K562 (cell line): ENCODE data around the gene ANO4. TPM values are rescaled to one million over a fixed set of nuclear protein-coding genes. Genes with fewer than 3 reads are reported as not detected.

Experiments used
- ATAC-seq: fragments of 200-7000 bp; cut with Tn5 transposase; 3 replicates; pipeline ENCODE4 v1.9.1; 2020; ENCODE audit warnings: moderate library complexity
- BruUV-seq: library from RNA; stranded (reverse); fragments of 400-500 nt; replicated peaks from 2 replicates; lab custom pipeline; 2021; lab: Mats Ljungman, UMichigan
- CTCF ChIA-PET: fragments of 300-600 bp; formaldehyde crosslinking; extraction: SDS; loops from one replicate; lab custom pipeline; 2021; ENCODE audit warnings: low intra/inter-chr PET ratio; lab: Yijun Ruan, JAX
- POLR2A ChIA-PET: fragments of 300-600, 350-650 bp; sonication (Branson Sonifier 250); formaldehyde crosslinking; extraction: SDS; loops from one replicate; lab custom pipeline; 2021; ENCODE audit warnings: antibody characterized with exemption, inconsistent platforms; lab: Yijun Ruan, JAX
- DNase-seq, 4 experiments: peaks; one replicate each; pipeline versions ENCODE4 v3.0.0 to v3.0.0-alpha.2; 2011 to 2018; ENCODE audit warnings: low spot score in 3 of 4, mixed read lengths in 3 of 4; ENCODE audit errors: extremely low read depth in 1 of 4
- FAIRE-seq: peaks from 2 replicates; lab custom pipeline; 2011; peaks lifted over from hg19 to GRCh38; lab: Jason Lieb, UNC
- H2AFZ ChIP-seq: 2 replicates; pipeline ENCODE4 v1.6.0; 2011; ENCODE audit warnings: low read depth, low read length, control low read depth, inconsistent platforms
- H3K27ac ChIP-seq: fragments of 200-600 bp; 3 replicates; pipeline ENCODE4 v1.8.0; 2011; ENCODE audit warnings: low read depth, mild to moderate bottlenecking, control low read depth, inconsistent platforms, low read length, moderate library complexity, mixed read lengths; ENCODE audit errors: extremely low read depth
- H3K27me3 ChIP-seq, 2 experiments: fragments of 300-600 bp in 1 of 2; 2 replicates in 1 of 2; 3 replicates in 1 of 2; pipeline versions ENCODE4 v1.6.0 to v1.8.0; 2011; ENCODE audit warnings: inconsistent platforms in 2 of 2, low read length in 2 of 2, mild to moderate bottlenecking in 1 of 2, mixed read lengths in 1 of 2, moderate library complexity in 1 of 2; ENCODE audit not compliant: control insufficient read depth in 2 of 2, insufficient read depth in 2 of 2
- H3K36me3 ChIP-seq: fragments of 300-600 bp; 3 replicates; pipeline ENCODE4 v1.8.0; 2011; ENCODE audit warnings: mild to moderate bottlenecking, low read length, inconsistent platforms; ENCODE audit not compliant: control insufficient read depth, insufficient read depth
- H3K4me1 ChIP-seq, 2 experiments: fragments of 200-600 bp in 1 of 2; replicated peaks in 1 of 2; 2 replicates in 1 of 2; 3 replicates in 1 of 2; pipeline versions ENCODE4 v1.5.1 to v1.8.0; 2011; ENCODE audit warnings: inconsistent platforms in 2 of 2, low read length in 2 of 2, mild to moderate bottlenecking in 1 of 2, mixed read lengths in 1 of 2, moderate library complexity in 1 of 2; ENCODE audit not compliant: control insufficient read depth in 2 of 2, insufficient read depth in 2 of 2
- H3K4me2 ChIP-seq: 2 replicates; pipeline ENCODE4 v1.6.1; 2011; ENCODE audit warnings: low read length, control low read depth, inconsistent platforms, mixed read lengths; ENCODE audit not compliant: insufficient read depth
- H3K4me3 ChIP-seq: fragments of 200-600 bp; sonication (generic), shearing (Covaris generic); 2 replicates; pipeline ENCODE4 v1.5.1; 2016; ENCODE audit warnings: control low read depth, inconsistent platforms
- H3K79me2 ChIP-seq: fragments of 200-600 bp; 3 replicates; pipeline ENCODE4 v1.8.0; 2011; ENCODE audit warnings: low read length, inconsistent platforms; ENCODE audit not compliant: control insufficient read depth, insufficient read depth
- H3K9ac ChIP-seq, 2 experiments: 2 replicates each; pipeline versions ENCODE4 v1.6.0 to v1.6.1; 2011; ENCODE audit warnings: low read depth in 2 of 2, low read length in 2 of 2, control low read depth in 1 of 2, inconsistent platforms in 1 of 2, mild to moderate bottlenecking in 1 of 2, mixed read lengths in 1 of 2; ENCODE audit not compliant: insufficient read depth in 1 of 2
- H3K9me1 ChIP-seq: one replicate; pipeline ENCODE4 v1.6.0; 2011; ENCODE audit warnings: inconsistent platforms, mild to moderate bottlenecking, low read length, moderate library complexity; ENCODE audit not compliant: control insufficient read depth, insufficient read depth
- H3K9me3 ChIP-seq: replicated peaks from 2 replicates; pipeline ENCODE4 v1.5.1; 2011; ENCODE audit warnings: low read depth, low read length, inconsistent platforms; ENCODE audit not compliant: control insufficient read depth, insufficient read depth
- H4K20me1 ChIP-seq: replicated peaks from 2 replicates; pipeline ENCODE4 v1.6.1; 2011; ENCODE audit warnings: low read length, inconsistent platforms, mixed read lengths; ENCODE audit not compliant: control insufficient read depth, insufficient read depth
- CBX5 ChIP-seq: IDR thresholded peaks from 2 replicates; pipeline ENCODE4 v1.6.1; 2014; ENCODE audit warnings: low read depth, borderline replicate concordance
- HBP1 ChIP-seq: fragments of 450-650 bp; formaldehyde crosslinking; IDR thresholded peaks from 2 replicates; pipeline ENCODE4 v1.4.0; 2022; ENCODE audit warnings: missing genetic modification characterization
- HMBOX1 ChIP-seq: sonication (generic); IDR thresholded peaks from 2 replicates; pipeline ENCODE4 v1.6.1; 2016
- HMGXB4 ChIP-seq: sonication (generic); formaldehyde crosslinking; IDR thresholded peaks from 2 replicates; pipeline ENCODE4 v1.8.1; 2023; ENCODE audit warnings: mild to moderate bottlenecking, missing genetic modification reagents
- TSC22D4 ChIP-seq: fragments of 450-650 bp; IDR thresholded peaks from 2 replicates; pipeline ENCODE4 v1.6.1; 2016; ENCODE audit warnings: missing genetic modification characterization, missing biosample characterization, control low read depth
- ZBTB8A ChIP-seq: fragments of 450-650 bp; IDR thresholded peaks from 2 replicates; pipeline ENCODE4 v1.6.1; 2018; ENCODE audit warnings: mild to moderate bottlenecking, moderate library complexity; ENCODE audit not compliant: partially characterized antibody
- ZNF395 ChIP-seq: fragments of 200-800 bp; sonication (Bioruptor generic); IDR thresholded peaks from 2 replicates; pipeline ENCODE4 v1.6.1; 2017; ENCODE audit warnings: missing genetic modification characterization, missing compliant biosample characterization
- ZNF699 ChIP-seq: fragments of 250-450 bp; sonication (Bioruptor Pico); IDR thresholded peaks from 2 replicates; pipeline ENCODE4 v1.8.0; 2021; ENCODE audit warnings: mild to moderate bottlenecking, moderate library complexity; ENCODE audit not compliant: insufficient replicate concordance
- WGBS: fragments of 100-300 bp; shearing (Covaris generic); methylation state at CpG from one replicate; pipeline ENCODE4 v1.1.6; 2016; ENCODE audit warnings: low coverage, mixed read lengths; ENCODE audit not compliant: insufficient coverage; ENCODE audit errors: missing lambda C conversion rate; 5-methylcytosine and 5-hydroxymethylcytosine counted together
- in situ Hi-C: fragments of 300-500 bp; cut with MboI; formaldehyde crosslinking; loops from 4 replicates; pipeline ENCODE4 v1.15.0; 2018; ENCODE audit warnings: inconsistent platforms, mixed read lengths
- intact Hi-C: fragments of 100-400 bp; cut with micrococcal nuclease; formaldehyde crosslinking; loops from 2 replicates; pipeline ENCODE4 v1.14.2; 2022
- polyA plus RNA-seq, 8 experiments: library from polyadenylated mRNA; depleted of rRNA in 4 of 8; stranded (reverse) in 5 of 8; unstranded in 3 of 8; fragments of >200 nt; fragmentation: Nextera tagmentation in 2 of 8; fragmentation: Illumina TruSeq in 1 of 8; extraction: Ambion mirVana in 2 of 8; extraction: Trizol in 1 of 8; gene quantifications; 2 replicates each; pipeline versions ENCODE4 v1.2.1 to v1.2.3, GENCODE V29; 2011 to 2014; ENCODE audit warnings: inconsistent platforms in 1 of 8, missing spikeins in 1 of 8
- total RNA-seq, 7 experiments: library from RNA; depleted of rRNA in 6 of 7; stranded (reverse); fragments of >200 nt in 6 of 7; fragmentation: Illumina TruSeq in 2 of 7; extraction: Trizol in 2 of 7; gene quantifications; 2 replicates each; pipeline versions ENCODE4 v1.2.1 to v1.2.3, GENCODE V29; 2011 to 2021; ENCODE audit warnings: low replicate concordance in 1 of 7

The ANO4 gene
- total and polyA plus RNA-seq, 9 of the 15 experiments (the other 6 are each of a cell fraction or from before 2014, with no cell fraction given) = not detected

- WGBS = 0% methylated on average over 3 of the region's 3 CpGs
Measured at GRCh38 chr12:100796621-100797020, 2.0 kb downstream of the ANO4 start.

GRCh38 chr12:100797246-100797645, 2.7 kb downstream of the ANO4 start:
- H3K27ac ChIP-seq = no peak overlapping the region
- POLR2A ChIA-PET = no interaction called here
- no peaks in the 10 kb centered on the region for H3K36me3 ChIP-seq
- FAIRE-seq (no peak), ATAC-seq (no peak), DNase-seq (no peak)
- no peaks in the 10 kb centered on the region for H3K27me3 ChIP-seq
- CTCF ChIA-PET = no interaction called here
- in situ Hi-C loops (no loop called here), intact Hi-C loops (no loop called here)
- H3K9me1 ChIP-seq = no peaks in the 10 kb centered on the region
- no peak overlapping the region for H3K4me2 ChIP-seq
- H2AFZ ChIP-seq = no peak overlapping the region
- no peaks in the 10 kb centered on the region for H3K79me2 ChIP-seq
- H3K4me1 ChIP-seq = no peaks in the 10 kb centered on the region
- BruUV-seq = no TSS peak
- WGBS = 0% methylated on average over 1 of the region's 1 CpG
- H3K9me3 ChIP-seq = no peaks in the 10 kb centered on the region
- H3K9ac ChIP-seq = no peak overlapping the region
- no peak overlapping the region for H3K4me3 ChIP-seq
- no peaks in the 10 kb centered on the region for H4K20me1 ChIP-seq
- no peak for TF ChIP-seq CBX5
- TF ChIP-seq HMBOX1 = no peak
- TF ChIP-seq HMGXB4 (CRISPR knock-in tag) = no peak
- no peak for TF ChIP-seq ZNF395 (CRISPR knock-in tag)
- no peak for TF ChIP-seq TSC22D4 (tag)

More at GRCh38 chr12:100796621-100797020, 2.0 kb downstream of the ANO4 start:
- Histone ChIP-seq H3K27me3 (no peaks in the 10 kb centered on the region), H4K20me1 (no peaks in the 10 kb centered on the region), H3K27ac (no peak overlapping the region), H3K79me2 (no peaks in the 10 kb centered on the region), H2AFZ (no peak overlapping the region), H3K4me2 (no peak overlapping the region), H3K4me3 (no peak overlapping the region), H3K9ac (no peak overlapping the region), H3K4me1 (no peaks in the 10 kb centered on the region), H3K9me3 (no peaks in the 10 kb centered on the region), H3K9me1 (no peaks in the 10 kb centered on the region), H3K36me3 (no peaks in the 10 kb centered on the region)
- ChIA-PET POLR2A (no interaction called here), CTCF (no interaction called here)
- ATAC-seq = no peak
- intact Hi-C loops (no loop called here), in situ Hi-C loops (no loop called here)
- FAIRE-seq = no peak
- no TSS peak for BruUV-seq
- TF ChIP-seq HBP1 (CRISPR knock-in tag) (no peak), ZNF699 (CRISPR knock-in tag) (no peak), ZBTB8A (no peak)
- no peak for DNase-seq
